HG02610 (cell line): Measurements from ENCODE around the gene SYCP3.
A peak's percentile ranks its signal among the peaks of the same experiment; 100 is the strongest.
"Not testable (repeated sequence)": the region's sequence is repeated elsewhere in the genome, so short reads cannot be mapped to it uniquely, and the experiment has no call there.

Source experiments
- ATAC-seq: cut with Tn5 transposase; IDR thresholded peaks from one replicate; pipeline ENCODE4 v1.9.1; 2021; ENCODE audit warnings: mild to moderate bottlenecking, moderate library complexity; ENCODE audit not compliant: unreplicated experiment

SYCP3 gene

DNA sequence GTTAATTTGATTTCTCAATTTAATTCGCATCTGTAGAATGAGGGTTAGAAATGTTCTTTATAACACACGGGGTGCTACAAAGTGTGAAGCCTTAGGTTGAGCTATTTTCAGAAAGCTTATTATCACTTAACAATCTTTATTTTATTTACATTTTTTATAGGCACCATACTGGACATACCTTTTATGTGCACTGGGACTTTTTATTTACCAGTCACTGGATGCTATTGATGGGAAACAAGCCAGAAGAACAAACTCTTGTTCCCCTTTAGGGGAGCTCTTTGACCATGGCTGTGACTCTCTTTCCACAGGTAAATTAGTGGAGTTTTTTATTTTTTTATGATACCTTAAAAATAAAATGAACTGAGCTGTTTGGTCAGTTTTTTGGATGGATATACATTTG lies 25.3 kb downstream of the SYCP3 start:
- no peak for ATAC-seq

DNA sequence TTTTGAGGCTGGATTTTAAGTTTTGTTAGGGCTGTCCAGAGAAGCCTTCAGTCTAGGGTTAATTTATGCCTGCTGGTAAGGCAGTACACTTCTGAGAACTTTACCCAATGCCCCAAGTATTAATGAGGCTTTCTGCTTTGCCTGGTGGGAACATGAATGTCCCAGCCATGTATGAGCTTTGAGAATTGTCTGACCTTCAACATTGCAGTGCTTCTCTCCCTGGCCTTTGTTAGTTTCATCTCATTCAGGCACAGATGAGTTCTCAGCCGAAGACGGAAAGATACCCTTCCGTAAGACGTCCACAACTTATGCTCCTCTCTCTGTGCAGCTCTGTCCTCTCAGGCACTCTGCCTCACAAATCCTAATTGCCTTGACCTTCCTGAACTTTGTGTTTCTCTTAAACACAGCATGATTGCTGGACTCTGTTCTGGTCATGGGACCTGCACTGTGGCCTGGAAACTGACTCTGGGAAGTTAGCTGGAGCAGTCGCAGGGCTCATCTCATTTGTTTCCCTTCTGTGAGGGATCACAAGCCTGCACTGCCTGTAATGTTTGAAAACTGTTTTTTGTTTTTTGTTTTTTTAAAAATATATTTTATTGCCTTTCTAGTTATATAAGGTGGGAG lies 26.1 kb downstream of the SYCP3 start:
- no peak for ATAC-seq

DNA sequence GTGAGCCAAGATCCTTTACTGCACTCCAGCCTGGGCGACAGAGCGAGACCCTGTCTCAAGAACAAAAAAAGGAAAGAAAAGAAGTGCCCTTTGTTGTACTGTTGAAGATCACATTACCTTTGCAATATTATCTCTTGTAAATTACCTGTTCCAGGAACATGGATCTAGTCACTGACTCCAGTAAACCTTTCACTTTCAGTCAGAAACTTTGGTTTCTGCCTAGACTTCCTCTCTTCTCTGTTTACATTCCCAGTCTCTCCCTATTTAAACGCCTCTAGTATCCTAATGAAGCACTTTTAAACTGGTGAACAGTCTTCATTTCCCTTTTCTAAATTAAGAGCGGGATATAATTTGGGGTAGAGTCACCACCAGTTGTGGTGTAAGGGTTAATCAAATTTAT lies 29.0 kb downstream of the SYCP3 start:
- ATAC-seq, result no peak

DNA sequence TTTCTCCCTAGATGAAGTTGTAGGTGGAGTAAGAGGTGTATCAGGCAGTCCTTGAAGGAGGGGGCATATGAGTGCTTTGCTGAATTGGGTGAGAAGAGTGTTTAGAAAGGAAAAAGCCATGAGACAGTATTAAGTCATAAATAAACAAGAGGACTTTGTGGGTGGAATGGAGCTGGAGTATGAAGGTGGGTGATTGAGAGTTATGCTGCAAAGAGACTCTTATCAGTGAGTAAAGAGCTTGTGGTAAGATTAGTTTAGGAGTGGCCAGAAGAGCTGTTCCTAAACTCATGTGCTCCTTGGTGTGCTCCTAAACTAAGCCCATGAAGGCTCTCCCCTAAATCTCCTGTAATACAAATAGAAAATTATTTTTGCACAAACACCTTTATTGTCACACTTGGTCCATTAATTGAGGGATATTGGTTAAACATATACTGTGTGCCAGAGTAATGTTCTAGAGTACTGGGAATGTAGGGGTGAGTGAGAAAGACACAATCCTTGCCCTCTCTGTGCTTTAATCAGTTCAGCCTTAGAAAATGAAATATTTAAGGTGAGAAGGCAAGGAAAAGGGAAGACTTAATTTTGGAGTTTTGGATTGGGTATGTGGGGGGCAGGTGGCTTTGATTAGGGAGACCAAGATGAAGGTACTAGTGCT lies 32.0 kb downstream of the SYCP3 start:
- ATAC-seq, result no peak

DNA sequence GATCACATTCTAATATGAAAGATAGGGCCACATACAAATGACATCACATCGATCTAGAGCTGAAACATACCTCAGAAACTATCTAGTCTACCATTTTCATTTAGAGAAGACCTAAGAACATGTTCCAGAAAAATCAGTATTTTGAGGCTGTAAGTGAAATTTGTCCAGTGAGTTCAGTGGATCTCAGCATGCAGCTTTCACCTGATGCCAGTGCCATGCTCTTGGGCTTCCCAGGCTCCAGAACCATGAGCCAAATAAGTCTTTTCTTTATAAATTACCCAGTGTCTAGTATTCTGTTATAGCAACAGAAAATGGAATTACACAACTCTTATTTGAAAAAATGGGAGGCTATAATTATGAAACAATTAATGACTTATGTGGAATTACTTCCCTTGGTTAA lies 32.9 kb downstream of the SYCP3 start:
- ATAC-seq, result no peak

DNA sequence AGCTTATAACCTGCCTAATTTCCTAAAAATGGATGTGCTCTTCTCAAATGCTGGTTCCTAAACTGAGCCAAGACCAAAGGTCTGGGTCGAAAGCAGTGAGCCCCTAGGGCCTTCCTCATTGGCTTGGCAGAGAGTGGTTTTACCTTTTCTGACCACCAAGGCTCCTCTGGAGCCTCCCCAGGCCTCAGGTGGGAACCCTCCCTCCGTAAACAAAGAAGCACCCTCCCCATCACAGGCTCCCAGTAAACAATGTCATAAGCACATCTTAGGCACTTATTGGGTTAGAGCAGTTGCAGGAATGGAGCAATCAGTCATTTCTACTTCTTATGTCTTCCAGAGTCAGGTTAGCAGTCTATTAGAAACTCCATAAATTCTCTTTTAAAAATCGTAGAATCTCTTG lies 35.8 kb downstream of the SYCP3 start:
- ATAC-seq, result no peak

DNA sequence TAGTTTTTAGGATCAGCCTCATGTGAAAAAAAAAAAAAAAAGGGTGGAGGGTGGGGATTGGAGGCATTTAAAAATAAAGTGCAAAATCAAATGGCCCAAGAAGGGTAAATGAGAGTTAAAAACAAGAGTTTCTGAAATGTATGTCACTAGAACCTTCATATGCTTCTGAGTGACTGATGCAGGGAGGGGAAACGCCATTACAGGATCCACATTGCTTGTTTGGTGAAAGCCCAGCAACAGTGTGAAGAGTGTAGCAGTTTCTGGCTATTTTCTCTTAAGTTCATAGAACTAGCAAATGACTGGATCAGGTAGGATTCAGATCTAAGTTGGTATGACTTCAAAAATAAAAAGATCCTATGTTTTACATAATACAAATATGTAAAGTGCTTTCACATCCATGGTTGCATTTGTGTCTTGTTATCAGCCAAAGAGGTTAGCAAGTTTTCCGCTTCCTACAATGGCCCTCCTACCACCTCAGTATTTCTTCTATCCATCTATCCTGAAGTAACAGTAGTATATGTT lies 38.9 kb downstream of the SYCP3 start:
- ATAC-seq, result no peak

DNA sequence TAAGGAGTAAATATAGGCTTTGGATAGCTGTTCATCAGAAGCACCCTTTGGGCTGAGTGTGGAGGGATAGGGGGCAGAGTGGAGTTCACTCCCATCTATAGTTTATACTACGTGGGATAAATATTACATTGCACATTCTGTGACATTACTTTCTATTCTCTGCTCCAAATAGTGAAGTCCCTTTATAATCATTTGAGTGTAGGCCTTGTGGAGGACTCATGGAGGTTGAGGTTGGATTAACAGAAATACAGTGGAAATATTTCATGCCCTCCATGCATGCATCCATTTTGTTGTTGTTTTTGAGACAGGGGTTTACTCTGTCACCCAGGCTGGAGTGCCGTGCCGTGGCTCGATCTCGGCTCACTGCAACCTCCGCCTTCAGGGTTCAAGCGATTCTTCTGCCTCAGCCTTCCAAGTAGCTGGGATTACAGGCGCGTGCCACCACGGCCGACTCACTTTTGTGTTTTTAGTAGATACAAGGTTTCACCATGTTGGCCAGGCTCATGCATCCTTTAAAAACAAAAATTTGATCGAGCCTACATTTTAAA lies 40.4 kb downstream of the SYCP3 start:
- no peak for ATAC-seq

DNA sequence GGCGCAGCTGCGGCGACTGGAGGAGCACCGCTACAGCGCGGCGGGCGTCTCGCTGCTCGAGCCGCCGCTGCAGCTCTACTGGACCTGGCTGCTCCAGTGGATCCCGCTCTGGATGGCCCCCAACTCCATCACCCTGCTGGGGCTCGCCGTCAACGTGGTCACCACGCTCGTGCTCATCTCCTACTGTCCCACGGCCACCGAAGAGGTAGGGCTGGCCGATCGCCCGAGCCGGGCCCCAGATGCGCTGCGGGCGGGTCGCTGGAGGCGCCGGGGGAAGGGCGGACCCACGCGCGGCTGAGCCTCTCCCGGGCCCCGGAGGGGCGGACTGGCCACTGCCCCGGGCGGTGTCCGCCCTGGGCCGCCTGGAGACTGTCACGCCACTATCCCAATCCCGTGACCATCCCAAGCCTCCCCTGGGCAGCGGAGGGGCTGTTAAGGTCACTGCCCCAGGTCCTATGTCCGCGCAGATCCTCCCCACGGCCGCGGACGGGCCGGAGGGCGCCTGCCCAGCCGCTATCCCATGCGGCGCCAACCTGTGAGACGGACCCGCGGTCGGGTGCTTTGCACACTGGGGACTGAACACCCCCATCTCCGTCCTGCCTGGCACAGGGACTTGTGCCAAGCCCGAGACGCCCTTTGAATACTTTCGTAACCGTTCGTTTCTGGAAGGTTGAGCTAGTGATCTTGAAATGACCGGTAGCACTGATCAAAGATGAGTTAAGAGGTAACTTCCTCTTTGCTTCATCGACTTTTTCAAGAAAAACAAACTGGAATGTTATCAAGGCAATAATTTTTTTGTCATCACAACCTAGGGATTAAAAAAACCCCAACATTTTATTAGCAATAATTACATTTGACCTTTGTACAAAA lies 41.1 kb downstream of the SYCP3 start:
- ATAC-seq, result peak; percentile 19

DNA sequence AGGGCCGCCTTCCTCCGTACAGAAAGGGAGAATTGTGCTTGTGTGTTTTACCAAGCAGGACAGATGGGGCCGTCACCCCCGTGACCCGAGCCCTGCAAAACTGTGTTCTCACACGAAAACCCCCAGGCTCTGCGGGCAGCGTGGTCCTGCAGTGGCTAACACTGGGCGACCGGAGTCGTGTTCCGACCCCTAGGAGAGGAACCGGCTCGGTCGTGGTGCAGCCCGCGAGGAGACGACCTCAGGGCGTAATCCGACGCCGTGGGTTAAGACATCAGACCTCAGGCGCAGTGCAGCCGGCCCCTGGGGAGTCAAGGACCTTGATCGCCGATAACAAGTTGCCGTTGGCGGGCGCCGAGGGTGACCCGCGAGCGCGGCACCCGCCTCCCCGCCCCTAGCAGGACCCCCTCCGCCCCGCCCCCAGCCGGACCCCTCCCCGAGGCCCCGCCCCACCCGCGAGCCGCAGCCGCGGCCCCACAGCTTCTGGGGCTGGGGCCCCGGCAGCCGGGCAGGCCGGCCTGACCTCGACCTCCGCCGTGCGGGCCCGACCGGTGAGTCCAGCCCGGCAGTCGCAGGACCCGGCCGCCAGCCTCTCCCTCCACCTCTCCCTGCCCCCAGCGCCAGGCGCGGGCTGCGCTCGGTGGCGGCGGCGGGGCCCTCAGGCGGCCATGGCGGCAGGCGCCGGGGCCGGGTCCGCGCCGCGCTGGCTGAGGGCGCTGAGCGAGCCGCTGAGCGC lies 41.9 kb downstream of the SYCP3 start, which contains the start of gene CHPT1:
Gene CHPT1, plus strand, starts transcription at position 444 of the 733 bp plus-strand sequence. Its CDS starts 222 bp downstream, at position 666.
- ATAC-seq, result peak; percentile 63

DNA sequence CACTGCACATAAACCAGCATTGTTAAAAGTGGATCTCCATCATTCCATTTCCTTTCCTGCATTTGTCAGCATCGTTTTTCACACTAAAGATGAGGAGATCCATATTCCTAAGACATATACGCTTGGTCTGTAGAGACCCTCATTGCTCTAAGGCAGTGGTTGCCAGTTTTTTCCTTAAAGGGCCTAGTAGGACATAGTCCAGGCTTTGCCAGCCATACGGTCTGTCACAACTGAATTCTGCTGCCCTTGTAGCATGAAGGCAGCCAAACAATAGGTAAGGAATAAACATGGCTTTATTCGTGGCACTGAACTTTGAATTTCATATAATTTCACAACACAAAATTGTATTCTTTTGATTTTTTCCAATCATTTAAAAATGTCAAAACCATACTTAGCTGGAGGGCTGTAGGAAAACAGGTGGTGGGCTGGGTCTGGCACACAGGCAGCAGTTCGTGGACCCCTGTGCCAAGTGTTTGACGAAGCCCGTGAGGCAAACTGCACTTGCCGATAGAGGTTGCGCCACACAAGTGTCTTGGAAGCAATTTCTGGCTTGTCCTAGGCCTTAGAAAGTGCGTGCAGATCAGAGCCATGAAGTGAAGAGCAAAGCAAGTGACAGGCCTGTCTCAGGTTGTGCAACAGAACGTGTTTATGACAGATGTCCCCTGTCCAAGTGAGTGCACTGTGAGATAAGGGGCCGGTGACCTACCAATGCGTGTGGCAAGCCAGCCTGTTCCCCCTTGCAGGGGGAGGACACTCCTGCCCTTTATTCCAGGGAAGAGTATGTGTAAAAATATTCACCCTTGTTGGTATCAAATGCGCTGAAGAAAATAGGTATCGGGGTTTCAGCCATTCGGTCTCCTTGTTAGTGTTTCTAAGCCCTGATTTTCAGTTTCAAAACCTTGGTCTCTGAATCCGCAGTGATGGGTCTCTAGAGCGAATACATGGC lies 42.7 kb downstream of the SYCP3 start:
- peak; percentile 1 for ATAC-seq

DNA sequence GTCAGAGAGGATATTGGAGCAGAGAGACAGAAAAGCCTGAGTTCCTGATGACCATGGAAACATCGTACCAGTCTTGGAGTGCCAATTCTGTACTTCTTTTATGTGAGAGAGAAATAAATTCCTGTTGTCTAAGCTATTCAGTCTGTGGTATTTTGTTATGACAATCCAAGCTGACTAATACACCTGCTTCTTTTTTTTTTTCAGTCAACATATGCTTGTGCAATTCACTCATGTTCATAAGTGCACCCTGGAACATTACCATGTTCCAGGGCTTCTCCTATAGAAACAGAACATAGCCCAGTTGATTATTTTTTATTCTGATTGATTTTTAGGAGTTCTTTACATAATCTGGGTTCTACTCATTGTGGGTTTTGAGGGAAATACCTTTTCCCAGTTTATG lies 43.6 kb downstream of the SYCP3 start:
- no peak for ATAC-seq

DNA sequence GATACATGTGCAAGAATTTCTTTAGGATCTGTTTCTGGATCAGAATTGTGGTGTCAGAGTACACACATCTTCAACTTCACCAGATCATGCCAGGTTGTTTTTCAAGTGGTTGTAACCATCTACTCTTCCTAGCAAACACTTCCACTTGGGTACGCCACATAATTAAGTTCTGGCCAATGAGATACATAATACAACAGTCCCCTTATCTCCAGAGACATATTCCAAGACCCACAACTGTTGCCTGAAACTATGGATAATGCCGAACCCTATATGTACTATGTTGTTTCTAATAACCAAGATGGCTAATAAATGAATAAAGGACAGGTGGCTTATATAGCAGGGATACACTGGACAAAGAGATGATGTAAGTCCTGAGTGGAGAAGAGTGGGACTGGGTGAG lies 44.3 kb downstream of the SYCP3 start:
- ATAC-seq, result no peak

DNA sequence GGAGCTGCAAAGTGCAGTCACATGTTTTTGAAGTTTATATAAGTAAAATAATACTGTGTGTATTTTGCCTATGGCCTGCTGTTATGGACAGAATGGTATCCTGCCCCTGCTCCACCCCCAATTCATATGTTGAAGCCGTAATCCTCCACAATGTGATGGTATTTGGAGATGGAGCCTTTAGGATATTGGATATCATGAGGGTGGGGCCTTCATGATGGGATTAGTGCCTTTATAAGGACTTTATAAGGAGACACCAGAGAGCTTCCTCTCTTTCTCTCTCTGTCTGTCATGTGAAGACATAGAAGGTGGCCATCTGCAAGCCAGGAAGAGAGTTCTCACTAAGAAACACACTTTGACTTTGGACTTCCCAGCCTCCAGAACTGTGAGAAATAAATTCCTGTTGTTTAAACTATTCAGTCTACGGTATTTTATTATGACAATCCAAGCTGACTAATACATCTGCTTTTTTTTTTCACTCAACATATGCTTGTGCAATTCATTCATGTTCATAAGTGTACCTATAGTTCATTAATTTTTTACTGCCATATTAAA lies 44.9 kb downstream of the SYCP3 start:
- no peak for ATAC-seq

DNA sequence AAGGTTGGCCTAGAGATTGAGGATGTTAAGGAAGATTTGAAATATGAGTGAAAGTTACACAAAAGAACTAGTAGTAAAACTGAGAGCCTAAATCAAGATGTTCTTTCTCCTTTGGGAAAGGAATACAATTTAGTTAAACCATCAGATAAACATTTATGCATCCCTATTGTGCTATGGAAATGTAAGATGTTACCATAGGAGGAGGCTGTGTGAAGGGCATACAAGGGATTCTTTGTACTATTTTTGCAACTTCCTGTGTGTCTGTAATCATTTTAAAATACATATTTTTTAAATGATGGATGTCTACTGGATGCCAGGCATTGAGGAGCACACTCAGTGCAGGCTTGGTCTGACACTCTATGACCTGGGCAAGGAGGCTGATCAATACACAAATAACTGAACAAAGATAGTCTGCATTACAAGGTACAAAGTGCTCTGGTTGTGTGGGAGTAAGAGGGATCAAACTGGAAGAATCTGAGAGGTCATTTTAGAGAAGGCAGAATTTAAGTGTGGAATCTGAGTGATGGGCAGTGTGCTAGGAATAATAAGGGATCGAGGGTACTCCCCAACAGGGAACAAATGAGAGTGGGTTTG lies 47.7 kb downstream of the SYCP3 start:
- ATAC-seq, result no peak

DNA sequence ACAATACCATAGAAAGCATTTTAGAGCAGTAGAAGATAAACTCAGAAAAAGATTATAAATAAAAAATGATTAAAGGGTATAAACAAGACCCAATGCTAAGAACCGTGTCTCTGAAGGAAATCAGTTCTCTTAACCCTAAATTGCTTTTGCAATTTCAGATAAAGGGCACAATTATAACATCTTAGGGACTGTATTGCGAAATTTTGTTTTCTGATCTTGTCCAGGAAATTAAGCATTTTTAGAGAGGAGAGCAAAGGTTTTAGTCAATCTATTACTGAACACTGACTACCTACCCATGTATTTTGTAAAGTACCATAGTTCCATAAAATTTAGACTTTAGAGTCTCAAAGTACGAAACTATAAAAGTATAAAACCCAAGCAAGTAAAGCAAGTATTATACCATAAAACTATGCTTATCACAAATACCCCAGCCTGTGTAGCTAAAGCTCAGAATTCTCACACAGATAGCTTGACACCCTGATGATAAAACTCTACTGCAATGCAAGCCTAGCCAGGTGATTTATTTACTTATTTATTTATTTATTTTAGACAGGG lies 48.6 kb downstream of the SYCP3 start:
- ATAC-seq, result no peak

DNA sequence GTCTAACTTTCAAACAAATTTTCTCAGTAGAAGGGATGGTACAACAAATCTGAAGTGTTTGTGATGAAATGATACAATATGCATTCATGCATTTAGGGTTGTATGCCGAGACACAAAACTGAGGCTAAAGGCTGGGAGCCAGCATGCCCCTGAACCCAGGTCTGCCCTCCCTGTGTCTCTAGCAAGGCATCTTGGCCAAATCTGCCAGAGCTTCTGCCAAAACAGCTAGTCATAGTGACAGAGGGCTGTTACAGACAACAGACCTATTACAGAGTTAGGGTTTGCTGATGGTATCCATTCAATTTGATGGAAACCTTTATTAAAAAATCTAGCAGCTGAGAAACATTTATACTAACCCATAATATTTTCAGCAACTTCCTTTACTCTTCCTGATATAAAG lies 53.1 kb downstream of the SYCP3 start:
- no peak for ATAC-seq

DNA sequence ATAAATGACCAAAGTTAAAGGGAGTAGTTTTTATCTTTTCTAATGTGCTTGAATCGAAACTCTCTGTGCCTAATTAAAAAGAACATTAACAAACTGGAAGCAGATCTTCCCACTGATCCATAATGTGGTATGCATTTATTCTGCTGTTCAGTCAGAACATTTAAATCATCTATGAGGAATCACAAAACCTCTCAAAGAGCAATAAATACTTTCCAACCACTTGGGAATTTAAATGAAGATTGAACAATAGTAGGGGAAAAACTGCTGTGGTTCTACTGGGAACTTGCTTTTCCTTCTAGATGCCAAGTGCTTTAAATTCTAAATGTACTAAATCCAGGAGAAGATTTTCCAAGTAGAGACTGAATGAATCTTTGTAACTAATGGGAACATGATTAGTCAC lies 54.2 kb downstream of the SYCP3 start:
- ATAC-seq, result no peak

DNA sequence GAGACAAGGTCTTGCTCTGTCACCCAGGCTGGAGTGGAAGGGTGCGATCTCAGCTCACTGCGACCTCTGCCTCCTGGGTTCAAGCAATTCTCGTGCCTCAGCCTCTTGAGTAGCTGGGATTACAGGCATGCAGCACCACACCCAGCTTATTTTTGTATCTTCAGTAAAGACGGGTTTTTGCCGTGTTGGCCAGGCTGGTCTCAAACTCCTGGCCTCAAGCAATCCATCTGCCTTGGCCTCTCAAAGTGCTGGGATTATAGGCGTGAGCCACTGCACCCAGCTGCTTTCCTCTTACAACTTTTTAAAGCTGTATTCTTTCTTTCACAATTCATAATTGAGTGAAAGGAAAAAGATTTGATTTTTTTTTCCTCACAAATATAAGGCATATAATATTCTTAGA lies 57.6 kb downstream of the SYCP3 start:
- not testable (repeated sequence) for ATAC-seq
